GM12878 (cell line): ENCODE results near the gene PACSIN3.

Source experiments
- EGR1 ChIP-seq, 2 experiments: IDR thresholded peaks; 1 replicate in 1 of 2; 2 replicates in 1 of 2; pipeline ENCODE4 v1.6.1; 2011 to 2012; ENCODE audit warnings: low read depth in 2 of 2, low read length in 2 of 2, borderline replicate concordance in 1 of 2, mild to moderate bottlenecking in 1 of 2, moderate library complexity in 1 of 2
- HDGF ChIP-seq: fragments of 450-650 bp; IDR thresholded peaks from 2 replicates; pipeline ENCODE4 v1.6.1; 2016; ENCODE audit warnings: antibody characterized with exemption
- MLLT1 ChIP-seq: fragments of 450-650 bp; IDR thresholded peaks from 2 replicates; pipeline ENCODE4 v1.6.1; 2016; ENCODE audit warnings: mild to moderate bottlenecking
- MYC ChIP-seq: IDR thresholded peaks from 2 replicates; pipeline ENCODE4 v1.6.1; 2011; ENCODE audit warnings: mild to moderate bottlenecking, low read length, moderate library complexity, inconsistent platforms; ENCODE audit not compliant: insufficient read depth, insufficient replicate concordance, insufficient read length, severe bottlenecking
- REST ChIP-seq: IDR thresholded peaks from 2 replicates; pipeline ENCODE4 v1.6.1; 2012; ENCODE audit warnings: mild to moderate bottlenecking, low read depth, low read length
- TAF1 ChIP-seq: IDR thresholded peaks from 2 replicates; pipeline ENCODE4 v1.6.1; 2011; ENCODE audit warnings: mild to moderate bottlenecking, low read depth, low read length, borderline replicate concordance
- YY1 ChIP-seq: IDR thresholded peaks from 2 replicates; pipeline ENCODE4 v1.6.1; 2011; ENCODE audit warnings: low read depth, mild to moderate bottlenecking, low read length
- TF ChIP-seq, protein P1 (sequence below): IDR thresholded peaks from 2 replicates; pipeline ENCODE4 v1.6.1; 2012; ENCODE audit warnings: low read depth, low read length, improper control_type of control experiment
- TF ChIP-seq, protein P2 (sequence below), 3 experiments: IDR thresholded peaks in 2 of 3; conservative IDR thresholded peaks in 1 of 3; 2 replicates each; pipeline ENCODE4 v1.5.1; 2011; ENCODE audit warnings: low read depth in 3 of 3, low read length in 3 of 3, mild to moderate bottlenecking in 3 of 3, control low read depth in 2 of 3, moderate library complexity in 2 of 3, inconsistent platforms in 1 of 3, mixed read lengths in 1 of 3; ENCODE audit not compliant: control insufficient read depth in 2 of 3, insufficient read depth in 1 of 3; ENCODE audit errors: extremely low read depth in 1 of 3
- TF ChIP-seq, protein P3 (sequence below): fragments of 450-650 bp; IDR thresholded peaks from 2 replicates; pipeline ENCODE4 v1.6.1; 2018; ENCODE audit warnings: borderline replicate concordance, mild to moderate bottlenecking; ENCODE audit not compliant: partially characterized antibody

DNA sequence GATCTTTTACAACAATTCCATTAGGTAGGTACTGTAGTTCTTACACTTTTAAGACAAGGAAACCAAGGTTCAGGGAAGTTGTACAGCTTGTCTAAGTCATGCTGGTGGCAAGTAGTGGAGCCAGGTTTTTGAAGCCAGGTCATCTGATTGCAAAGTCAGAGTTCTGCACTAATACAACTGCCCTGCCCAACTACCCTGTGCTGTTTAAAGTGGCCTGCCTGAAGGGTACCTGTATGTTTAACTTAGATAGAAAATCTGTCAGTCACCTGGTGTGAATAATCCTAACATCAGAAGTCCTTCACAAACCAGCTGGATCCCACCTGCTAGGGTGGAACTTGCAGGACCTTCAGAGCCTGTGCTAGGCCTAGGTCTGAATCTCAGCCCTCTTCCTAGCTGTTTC lies 53.7 kb downstream of the PACSIN3 start:
- TF ChIP-seq REST (no peak), YY1 (no peak), MYC (no peak), MLLT1 (no peak), HDGF (no peak), EGR1 (IDR thresholded peaks at IDR 0.05; ENCODE audit: borderline replicate concordance in 1 of 2, low read depth in 2 of 2, low read length in 2 of 2) (no peak), TAF1 (no peak)
- TF ChIP-seq, protein P1, sequence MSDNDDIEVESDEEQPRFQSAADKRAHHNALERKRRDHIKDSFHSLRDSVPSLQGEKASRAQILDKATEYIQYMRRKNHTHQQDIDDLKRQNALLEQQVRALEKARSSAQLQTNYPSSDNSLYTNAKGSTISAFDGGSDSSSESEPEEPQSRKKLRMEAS: no peak
- TF ChIP-seq, protein P2, sequence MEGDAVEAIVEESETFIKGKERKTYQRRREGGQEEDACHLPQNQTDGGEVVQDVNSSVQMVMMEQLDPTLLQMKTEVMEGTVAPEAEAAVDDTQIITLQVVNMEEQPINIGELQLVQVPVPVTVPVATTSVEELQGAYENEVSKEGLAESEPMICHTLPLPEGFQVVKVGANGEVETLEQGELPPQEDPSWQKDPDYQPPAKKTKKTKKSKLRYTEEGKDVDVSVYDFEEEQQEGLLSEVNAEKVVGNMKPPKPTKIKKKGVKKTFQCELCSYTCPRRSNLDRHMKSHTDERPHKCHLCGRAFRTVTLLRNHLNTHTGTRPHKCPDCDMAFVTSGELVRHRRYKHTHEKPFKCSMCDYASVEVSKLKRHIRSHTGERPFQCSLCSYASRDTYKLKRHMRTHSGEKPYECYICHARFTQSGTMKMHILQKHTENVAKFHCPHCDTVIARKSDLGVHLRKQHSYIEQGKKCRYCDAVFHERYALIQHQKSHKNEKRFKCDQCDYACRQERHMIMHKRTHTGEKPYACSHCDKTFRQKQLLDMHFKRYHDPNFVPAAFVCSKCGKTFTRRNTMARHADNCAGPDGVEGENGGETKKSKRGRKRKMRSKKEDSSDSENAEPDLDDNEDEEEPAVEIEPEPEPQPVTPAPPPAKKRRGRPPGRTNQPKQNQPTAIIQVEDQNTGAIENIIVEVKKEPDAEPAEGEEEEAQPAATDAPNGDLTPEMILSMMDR (IDR thresholded peaks at IDR 0.05 in 2 of 3, conservative IDR thresholded peaks at IDR 0.05 in 1 of 3; ENCODE audit: control insufficient read depth in 2 of 3, extremely low read depth in 1 of 3, insufficient read depth in 1 of 3, low read depth in 3 of 3, low read length in 3 of 3): no peak
- TF ChIP-seq, protein P3, sequence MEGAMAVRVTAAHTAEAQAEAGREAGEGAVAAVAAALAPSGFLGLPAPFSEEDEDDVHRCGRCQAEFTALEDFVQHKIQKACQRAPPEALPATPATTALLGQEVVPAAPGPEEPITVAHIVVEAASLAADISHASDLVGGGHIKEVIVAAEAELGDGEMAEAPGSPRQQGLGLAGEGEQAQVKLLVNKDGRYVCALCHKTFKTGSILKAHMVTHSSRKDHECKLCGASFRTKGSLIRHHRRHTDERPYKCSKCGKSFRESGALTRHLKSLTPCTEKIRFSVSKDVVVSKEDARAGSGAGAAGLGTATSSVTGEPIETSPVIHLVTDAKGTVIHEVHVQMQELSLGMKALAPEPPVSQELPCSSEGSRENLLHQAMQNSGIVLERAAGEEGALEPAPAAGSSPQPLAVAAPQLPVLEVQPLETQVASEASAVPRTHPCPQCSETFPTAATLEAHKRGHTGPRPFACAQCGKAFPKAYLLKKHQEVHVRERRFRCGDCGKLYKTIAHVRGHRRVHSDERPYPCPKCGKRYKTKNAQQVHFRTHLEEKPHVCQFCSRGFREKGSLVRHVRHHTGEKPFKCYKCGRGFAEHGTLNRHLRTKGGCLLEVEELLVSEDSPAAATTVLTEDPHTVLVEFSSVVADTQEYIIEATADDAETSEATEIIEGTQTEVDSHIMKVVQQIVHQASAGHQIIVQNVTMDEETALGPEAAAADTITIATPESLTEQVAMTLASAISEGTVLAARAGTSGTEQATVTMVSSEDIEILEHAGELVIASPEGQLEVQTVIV: no peak
